IPS-18c (cell line): Measurements from ENCODE around the gene NNMT.

Experiments used
- H3K4me3 ChIP-seq: 2 replicates; pipeline ENCODE4 v1.7.0; 2013; ENCODE audit warnings: low read depth, mild to moderate bottlenecking, low read length, moderate library complexity; ENCODE audit not compliant: insufficient read depth
- H3K9me3 ChIP-seq: one replicate; pipeline ENCODE4 v1.6.1; 2013; ENCODE audit warnings: mild to moderate bottlenecking, low read length, moderate library complexity; ENCODE audit not compliant: control insufficient read depth, insufficient read depth

NNMT gene

GRCh38 chr11:114260077-114260476, 36.1 kb upstream of the NNMT start:
- Histone ChIP-seq H3K4me3 (no peak overlapping the region), H3K9me3 (no peaks in the 10 kb centered on the region)

- Histone ChIP-seq H3K9me3 (no peaks in the 10 kb centered on the region), H3K4me3 (no peak overlapping the region)
Observed at GRCh38 chr11:114260483-114260882, 35.7 kb upstream of the NNMT start.

DNA sequence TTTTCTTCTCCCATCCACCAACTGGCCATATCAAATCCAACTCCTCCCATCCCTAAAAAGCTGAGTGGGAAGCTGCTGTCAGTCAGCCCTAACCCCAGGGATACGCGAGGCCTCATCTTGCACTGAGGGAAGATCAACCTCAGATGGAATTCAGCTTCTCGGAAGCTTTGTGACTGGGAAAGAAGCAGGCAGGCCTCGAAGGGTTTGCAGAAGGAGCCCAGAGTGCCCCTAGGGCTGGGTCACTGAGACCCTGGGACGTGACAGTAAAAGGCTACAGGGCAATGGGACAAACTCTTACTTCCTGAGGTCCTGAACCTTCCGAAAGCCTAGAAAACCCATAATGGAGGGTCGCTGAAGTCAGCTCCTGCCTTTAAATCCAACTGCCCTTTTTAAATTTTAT, 34.4 kb upstream of the NNMT start:
- Histone ChIP-seq H3K9me3 (no peaks in the 10 kb centered on the region), H3K4me3 (no peak overlapping the region)

DNA sequence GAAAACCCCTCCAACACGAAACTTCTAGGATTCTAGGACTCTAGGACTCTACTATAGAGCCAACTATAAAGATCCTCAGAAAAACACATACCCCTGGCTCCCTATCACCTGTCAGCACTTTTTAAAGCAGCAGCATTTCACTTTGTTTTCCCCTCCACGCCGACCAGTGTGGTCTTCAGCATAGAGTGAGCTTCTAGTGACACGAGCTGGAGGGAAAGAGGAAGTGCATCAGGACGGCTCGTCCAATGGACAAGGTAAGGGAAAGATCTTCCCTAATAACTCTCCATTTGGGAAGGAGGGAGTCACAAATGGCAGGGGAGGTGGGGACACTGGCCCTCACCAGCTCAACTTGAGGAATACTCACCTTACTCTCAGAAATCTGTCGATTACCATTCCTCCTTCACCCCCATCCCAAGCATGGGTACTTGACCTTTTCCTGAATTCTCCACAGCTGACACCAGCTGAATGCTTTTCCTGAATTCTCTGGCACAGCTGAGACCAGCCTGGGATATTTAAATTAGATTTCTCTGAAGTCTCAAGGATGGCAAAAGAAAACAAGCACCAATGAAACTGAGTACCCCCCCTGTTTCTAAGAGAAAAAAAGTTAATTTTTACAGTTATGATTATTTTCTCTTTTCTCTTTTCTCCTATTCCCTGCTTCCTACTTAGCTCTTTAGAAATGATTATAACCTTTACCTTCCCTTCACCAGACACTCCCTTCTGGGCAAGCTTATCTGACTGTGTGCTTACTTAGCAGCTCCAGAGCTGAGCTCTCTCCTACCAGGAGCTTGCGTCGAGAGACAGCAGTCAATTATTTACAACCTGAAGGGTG, 33.3 kb upstream of the NNMT start:
- Histone ChIP-seq H3K4me3 (no peak overlapping the region), H3K9me3 (no peaks in the 10 kb centered on the region)

GRCh38 chr11:114263513-114264170, 32.6 kb upstream of the NNMT start:
- no peaks in the 10 kb centered on the region for H3K9me3 ChIP-seq
- H3K4me3 ChIP-seq, result no peak overlapping the region

DNA sequence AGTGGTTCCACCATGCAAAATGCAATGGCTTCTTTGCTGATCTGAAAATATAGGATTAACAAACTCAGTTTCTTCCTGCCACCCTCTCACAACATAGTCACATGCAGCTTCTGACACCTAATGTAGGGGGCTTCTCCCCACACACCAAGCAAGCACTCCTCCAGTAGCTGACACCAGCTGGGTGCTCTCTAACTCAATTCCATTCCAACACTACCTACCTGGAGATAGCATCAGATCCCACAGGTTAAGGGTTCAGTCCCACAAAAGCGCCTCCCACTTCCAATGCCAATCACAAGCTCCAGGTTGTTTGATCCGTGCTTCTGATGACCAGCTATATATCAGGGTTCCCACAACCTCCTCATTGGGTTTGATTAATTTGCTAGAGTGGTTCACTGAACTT, 31.8 kb upstream of the NNMT start:
- no peaks in the 10 kb centered on the region for H3K9me3 ChIP-seq
- no peak overlapping the region for H3K4me3 ChIP-seq

DNA sequence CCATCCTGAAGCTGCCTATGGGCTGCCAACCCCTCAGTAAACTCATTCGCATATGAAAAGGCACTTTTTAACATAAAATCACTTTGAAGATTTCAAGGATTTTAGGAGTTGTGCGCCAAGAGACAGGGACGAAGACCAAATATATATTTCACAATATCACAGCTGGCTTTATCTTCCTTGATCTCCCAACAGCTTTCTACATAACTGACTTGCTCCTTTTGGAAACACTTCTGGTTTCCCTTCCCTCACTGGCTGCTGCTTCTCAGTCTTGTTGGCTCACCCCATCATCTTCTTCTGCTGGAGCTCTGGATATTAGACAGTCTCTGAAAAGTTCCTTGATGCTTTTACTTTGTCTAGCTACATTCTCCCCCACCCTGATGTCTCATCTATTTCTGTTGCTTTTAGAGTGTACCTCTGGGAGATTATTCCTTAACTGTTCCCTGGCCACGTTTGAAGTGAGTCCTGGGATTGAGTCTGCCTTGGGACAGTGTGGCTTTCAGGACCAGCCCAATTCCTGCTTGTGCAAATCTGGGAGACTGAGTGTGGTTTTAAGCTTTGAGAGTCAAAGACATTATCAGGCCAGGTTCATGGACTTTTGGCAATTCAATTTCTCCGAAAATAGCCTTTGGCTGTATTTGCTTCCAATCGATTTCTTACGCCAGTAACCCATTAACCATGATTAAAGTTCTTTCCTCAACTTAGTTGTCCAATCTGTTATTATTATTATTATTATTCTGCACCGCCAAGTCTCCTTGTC, 30.9 kb upstream of the NNMT start:
- Histone ChIP-seq H3K4me3 (no peak overlapping the region), H3K9me3 (no peaks in the 10 kb centered on the region)

DNA sequence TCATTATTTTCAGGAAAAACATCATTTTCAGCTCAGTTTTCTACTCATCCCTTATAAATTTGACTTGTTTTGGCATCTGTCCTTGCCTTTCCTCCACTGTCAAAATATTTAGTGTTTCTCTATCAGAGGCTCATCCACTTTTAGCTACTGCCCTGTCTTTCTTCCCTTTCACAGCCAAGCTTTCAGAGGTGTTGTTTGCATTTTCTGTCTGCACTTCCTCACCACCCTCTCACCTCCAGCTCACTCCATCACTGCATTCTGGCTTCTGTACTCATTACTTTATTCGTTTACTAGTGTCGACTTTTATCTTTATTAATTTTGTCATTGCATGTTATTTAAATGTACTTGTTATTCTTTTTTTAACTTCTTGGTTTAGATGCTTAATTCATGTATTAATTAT, 26.7 kb upstream of the NNMT start:
- H3K4me3 ChIP-seq, result no peak overlapping the region
- no peaks in the 10 kb centered on the region for H3K9me3 ChIP-seq

GRCh38 chr11:114270531-114271270, 25.5 kb upstream of the NNMT start:
- no peak overlapping the region for H3K4me3 ChIP-seq
- no peaks in the 10 kb centered on the region for H3K9me3 ChIP-seq

DNA sequence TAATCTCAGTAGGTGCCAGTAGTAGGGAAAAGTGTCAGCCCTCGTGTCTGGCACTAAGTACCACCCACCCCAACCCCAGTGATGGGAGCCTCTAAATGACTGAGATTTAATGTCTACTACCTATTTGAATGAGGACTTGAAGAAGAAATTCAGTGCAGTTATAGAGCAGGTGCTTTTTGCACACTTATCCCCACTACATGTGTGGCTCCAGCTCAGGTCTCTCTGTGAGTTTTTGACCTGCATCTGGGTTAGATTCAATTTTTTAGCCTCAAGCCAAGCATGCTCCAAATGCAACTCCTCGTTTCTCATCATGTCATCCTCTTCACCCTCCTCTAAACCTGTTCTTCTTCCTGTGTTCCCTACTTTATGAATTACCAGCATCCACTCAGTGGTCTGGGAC, 24.9 kb upstream of the NNMT start:
- no peak overlapping the region for H3K4me3 ChIP-seq
- no peaks in the 10 kb centered on the region for H3K9me3 ChIP-seq

- no peaks in the 10 kb centered on the region for H3K9me3 ChIP-seq
- H3K4me3 ChIP-seq, result no peak overlapping the region
Observed at GRCh38 chr11:114272311-114272710, 23.9 kb upstream of the NNMT start.

DNA sequence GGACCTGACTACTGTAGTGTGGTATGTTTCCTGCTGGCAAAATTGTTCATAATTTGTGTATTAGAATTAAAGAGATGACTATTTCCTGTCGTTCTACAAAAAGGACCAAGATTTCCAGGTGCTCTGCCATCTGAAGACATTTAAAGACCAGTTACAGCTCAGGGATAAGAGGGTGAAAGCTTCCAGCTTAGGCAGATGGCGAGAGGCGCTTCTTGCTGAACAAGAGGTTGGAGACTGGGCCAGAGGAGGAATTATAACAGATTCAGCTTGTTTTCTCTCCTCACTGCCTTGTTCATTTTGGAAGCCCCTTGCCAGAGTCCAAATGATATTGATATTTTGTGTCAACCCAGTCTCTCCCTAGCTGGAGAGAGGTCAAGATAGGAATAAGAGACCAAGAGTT, 23.1 kb upstream of the NNMT start:
- H3K4me3 ChIP-seq, result no peak overlapping the region
- no peaks in the 10 kb centered on the region for H3K9me3 ChIP-seq

DNA sequence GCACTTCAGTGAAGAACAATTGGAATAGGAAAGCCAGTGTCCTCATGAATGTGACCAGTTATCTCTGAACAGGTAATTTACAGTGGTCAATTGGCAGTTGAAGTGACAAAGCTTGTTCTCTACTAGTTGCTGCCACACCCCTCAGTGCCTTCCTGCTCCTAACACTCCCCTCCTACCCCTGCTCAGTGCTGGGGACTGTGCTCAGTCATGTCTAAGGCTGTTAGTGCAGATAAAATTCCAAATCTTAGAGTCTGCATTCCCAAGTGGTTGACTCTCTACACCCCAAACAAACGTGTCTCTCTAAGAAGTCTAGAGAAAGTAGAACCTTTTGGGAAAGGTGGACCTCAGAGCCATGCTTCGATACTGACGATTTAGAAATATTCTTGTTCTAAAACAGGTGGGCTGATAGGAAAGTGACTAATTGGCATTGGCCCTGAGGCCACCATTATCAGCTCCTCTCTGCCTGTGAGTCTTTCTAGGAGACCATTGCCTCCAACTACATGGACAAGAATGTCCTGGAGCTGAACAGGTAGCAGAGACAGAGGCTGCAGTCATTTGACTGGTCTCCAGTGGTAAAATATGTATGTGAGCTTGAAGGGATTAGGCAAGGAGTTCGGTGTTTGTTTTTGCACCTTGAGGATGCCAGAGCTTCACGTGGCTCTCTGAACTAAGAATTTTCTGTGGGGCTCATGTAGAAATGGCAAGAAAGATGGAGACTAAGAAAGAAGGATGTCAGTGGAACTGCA, 22.1 kb upstream of the NNMT start:
- Histone ChIP-seq H3K9me3 (no peaks in the 10 kb centered on the region), H3K4me3 (no peak overlapping the region)

GRCh38 chr11:114274637-114275036, 21.6 kb upstream of the NNMT start:
- Histone ChIP-seq H3K9me3 (no peaks in the 10 kb centered on the region), H3K4me3 (no peak overlapping the region)

- no peak overlapping the region for H3K4me3 ChIP-seq
- no peaks in the 10 kb centered on the region for H3K9me3 ChIP-seq
Observed at GRCh38 chr11:114275280-114275679, 20.9 kb upstream of the NNMT start.

- H3K9me3 ChIP-seq, result no peaks in the 10 kb centered on the region
- H3K4me3 ChIP-seq, result no peak overlapping the region
Observed at GRCh38 chr11:114276077-114276476, 20.1 kb upstream of the NNMT start.
